HepG2 (cell line): ENCODE results near the gene SAMM50. TPM values are rescaled to one million over a fixed set of nuclear protein-coding genes. Genes with fewer than 3 reads are reported as not detected.

Experiments used
- ATAC-seq: fragments of 200-7000 bp; cut with Tn5 transposase; 3 replicates; pipeline ENCODE4 v1.9.1; 2020; ENCODE audit warnings: mild to moderate bottlenecking, moderate library complexity
- BruUV-seq: library from RNA; stranded (reverse); fragments of 400-500 nt; replicated peaks from 2 replicates; lab custom pipeline; 2021; lab: Mats Ljungman, UMichigan
- CTCF ChIA-PET: fragments of 300-600 bp; formaldehyde crosslinking; extraction: SDS; loops from one replicate; lab custom pipeline; 2021; ENCODE audit warnings: low total read pairs, inconsistent platforms, low intra/inter-chr PET ratio; lab: Yijun Ruan, JAX
- POLR2A ChIA-PET: fragments of 350-600 bp; sonication (Branson Sonifier 250); formaldehyde crosslinking; loops from one replicate; lab custom pipeline; 2020; ENCODE audit warnings: antibody characterized with exemption, inconsistent platforms; lab: Yijun Ruan, JAX
- DNase-seq: peaks from one replicate; pipeline ENCODE4 v3.0.0-alpha.2; 2015; ENCODE audit warnings: low spot score
- FAIRE-seq: peaks from 3 replicates; lab custom pipeline; 2011; peaks lifted over from hg19 to GRCh38; lab: Jason Lieb, UNC
- H2AFZ ChIP-seq: one replicate; pipeline ENCODE4 v1.6.1; 2011; ENCODE audit warnings: low read length, inconsistent platforms
- H3K27ac ChIP-seq: fragments of 300-600 bp; 3 replicates; pipeline ENCODE4 v1.8.0; 2011; ENCODE audit warnings: mixed run types, mild to moderate bottlenecking, mixed read lengths, low read length, inconsistent platforms; ENCODE audit not compliant: insufficient read depth; ENCODE audit errors: extremely low read length
- H3K27me3 ChIP-seq, 2 experiments: fragments of 200-600 bp in 1 of 2; 2 replicates in 1 of 2; 3 replicates in 1 of 2; pipeline versions ENCODE4 v1.6.0 to v1.8.0; 2011; ENCODE audit warnings: low read length in 2 of 2, mild to moderate bottlenecking in 2 of 2, moderate library complexity in 2 of 2, inconsistent platforms in 1 of 2; ENCODE audit not compliant: insufficient read depth in 2 of 2, control insufficient read depth in 1 of 2
- H3K36me3 ChIP-seq, 2 experiments: fragments of 200-600 bp in 1 of 2; replicated peaks in 1 of 2; 2 replicates in 1 of 2; 3 replicates in 1 of 2; pipeline versions ENCODE4 v1.5.1 to v1.8.0; 2011; ENCODE audit warnings: low read length in 2 of 2, inconsistent platforms in 1 of 2; ENCODE audit not compliant: insufficient read depth in 2 of 2, control insufficient read depth in 1 of 2
- H3K4me1 ChIP-seq: 2 replicates; pipeline ENCODE4 v1.5.1; 2012; ENCODE audit warnings: low read length, inconsistent platforms; ENCODE audit not compliant: insufficient read depth
- H3K4me2 ChIP-seq: 2 replicates; pipeline ENCODE4 v1.6.0; 2011; ENCODE audit warnings: low read depth, low read length, inconsistent platforms
- H3K4me3 ChIP-seq, 3 experiments: fragments of 200-600 bp in 1 of 3; sonication (generic), shearing (Covaris generic) in 1 of 3; replicated peaks in 1 of 3; 2 replicates each; pipeline ENCODE4 v1.5.1; 2011 to 2016; ENCODE audit warnings: low read length in 3 of 3, inconsistent platforms in 2 of 3, low read depth in 2 of 3, mild to moderate bottlenecking in 2 of 3, control low read depth in 1 of 3, mixed read lengths in 1 of 3; ENCODE audit not compliant: insufficient read depth in 1 of 3
- H3K79me2 ChIP-seq: one replicate; pipeline ENCODE4 v1.6.1; 2011; ENCODE audit warnings: low read length, inconsistent platforms; ENCODE audit not compliant: insufficient read depth
- H3K9ac ChIP-seq: 2 replicates; pipeline ENCODE4 v1.6.0; 2011; ENCODE audit warnings: mild to moderate bottlenecking, low read depth, low read length, inconsistent platforms; ENCODE audit not compliant: insufficient read depth
- H3K9me3 ChIP-seq: 2 replicates; pipeline ENCODE4 v1.5.1; 2012; ENCODE audit warnings: mild to moderate bottlenecking, low read length
- H4K20me1 ChIP-seq: 2 replicates; pipeline ENCODE4 v1.6.0; 2011; ENCODE audit warnings: inconsistent platforms, mild to moderate bottlenecking, low read length, moderate library complexity; ENCODE audit not compliant: insufficient read depth
- EHMT2 ChIP-seq: fragments of 200-600 bp; sonication (generic); IDR thresholded peaks from 2 replicates; pipeline ENCODE4 v1.7.0; 2017; ENCODE audit warnings: antibody characterized with exemption, low read depth, low read length, borderline replicate concordance
- FOSL1 ChIP-seq: sonication (generic); formaldehyde crosslinking; IDR thresholded peaks from 2 replicates; pipeline ENCODE4 v1.9.0; 2021; ENCODE audit warnings: missing genetic modification reagents, borderline replicate concordance
- GZF1 ChIP-seq: sonication (generic); formaldehyde crosslinking; IDR thresholded peaks from 2 replicates; pipeline ENCODE4 v1.5.1; 2020; ENCODE audit warnings: mild to moderate bottlenecking, missing genetic modification reagents
- HBP1 ChIP-seq: IDR thresholded peaks from 2 replicates; pipeline ENCODE4 v1.6.1; 2016; ENCODE audit warnings: low read depth, control low read depth
- NCOA2 ChIP-seq: sonication (generic); formaldehyde crosslinking; IDR thresholded peaks from 2 replicates; pipeline ENCODE4 v1.8.0; 2022; ENCODE audit warnings: inconsistent platforms
- PHF21A ChIP-seq: sonication (generic); formaldehyde crosslinking; IDR thresholded peaks from 2 replicates; pipeline ENCODE4 v1.5.0; 2020; ENCODE audit warnings: mild to moderate bottlenecking, missing genetic modification reagents
- PRDM4 ChIP-seq: sonication (generic); formaldehyde crosslinking; IDR thresholded peaks from 2 replicates; pipeline ENCODE4 v1.9.0; 2021; ENCODE audit warnings: missing genetic modification reagents, borderline replicate concordance
- RAD51 ChIP-seq: fragments of 450-650 bp; IDR thresholded peaks from 2 replicates; pipeline ENCODE4 v1.6.1; 2016; ENCODE audit warnings: borderline replicate concordance
- ZBED4 ChIP-seq: sonication (generic); formaldehyde crosslinking; IDR thresholded peaks from 2 replicates; pipeline ENCODE4 v1.4.0; 2020; ENCODE audit warnings: missing genetic modification reagents, borderline replicate concordance
- ZBTB21 ChIP-seq: sonication (generic); formaldehyde crosslinking; IDR thresholded peaks from 2 replicates; pipeline ENCODE4 v1.4.0; 2020; ENCODE audit warnings: missing genetic modification reagents
- ZNF691 ChIP-seq: sonication (generic); formaldehyde crosslinking; IDR thresholded peaks from 2 replicates; pipeline ENCODE4 v1.4.0; 2020; ENCODE audit warnings: missing genetic modification reagents, low read depth, mild to moderate bottlenecking, borderline replicate concordance
- ZNF761 ChIP-seq: sonication (generic); formaldehyde crosslinking; conservative IDR thresholded peaks from 2 replicates; pipeline ENCODE4 v1.4.0; 2020; ENCODE audit warnings: mild to moderate bottlenecking, missing genetic modification reagents
- WGBS: methylation state at CpG from one replicate; pipeline ENCODE4 v1.1.6; 2017; ENCODE audit warnings: low lambda C conversion rate; 5-methylcytosine and 5-hydroxymethylcytosine counted together
- in situ Hi-C: cut with HindIII; loops from 2 replicates; pipeline ENCODE4 v1.10.0; 2017; ENCODE audit warnings: low pct_unique_long_range_greater_than_20kb; ENCODE audit not compliant: extremely low pct_ligation_motif_present
- intact Hi-C: fragments of 100-400 bp; cut with micrococcal nuclease; formaldehyde crosslinking; loops from one replicate; pipeline ENCODE4 v1.10.0; 2022; ENCODE audit not compliant: unreplicated experiment
- polyA plus RNA-seq, 8 experiments: library from polyadenylated mRNA; depleted of rRNA in 3 of 8; stranded (reverse) in 7 of 8; unstranded in 1 of 8; fragments of >200 nt; fragmentation: Illumina TruSeq in 4 of 8; extraction: Trizol in 4 of 8; gene quantifications; 2 replicates each; pipeline versions ENCODE4 v1.2.1 to v1.2.3, GENCODE V29; 2011 to 2016; ENCODE audit warnings: low read depth in 4 of 8, missing spikeins in 1 of 8, mixed read lengths in 1 of 8; ENCODE audit not compliant: insufficient read depth in 1 of 8
- total RNA-seq, 5 experiments: library from RNA; depleted of rRNA; stranded (reverse); fragments of >200 nt; fragmentation: Illumina TruSeq; extraction: Trizol; gene quantifications; 2 replicates each; pipeline ENCODE4 v1.2.3, GENCODE V29; 2016; ENCODE audit warnings: low read depth in 1 of 5

SAMM50 gene
- total and polyA plus RNA-seq, 2 of the 13 experiments (the other 11 are each of a cell fraction or from before 2014, with no cell fraction given): 34.7 to 63.4 TPM

GRCh38 chr22:43996170-43996980 is 41.1 kb downstream of the SAMM50 start (continued):
- TF ChIP-seq HBP1 (no peak), ZNF691 (CRISPR knock-in tag) (no peak), ZBTB21 (CRISPR knock-in tag) (no peak)

GRCh38 chr22:43996981-43997265 is 41.7 kb downstream of the SAMM50 start:
- H3K4me1 ChIP-seq: peaks cover 23% of the 10 kb centered on the region
- H3K4me2 ChIP-seq: no peak overlapping the region
- no peak for ATAC-seq
- 99% methylated on average over 6 of the region's 8 CpGs for WGBS
- no peak for TF ChIP-seq PRDM4
- TF ChIP-seq NCOA2 (CRISPR knock-in tag): no peak
- TF ChIP-seq FOSL1 (CRISPR knock-in tag): no peak
- TF ChIP-seq EHMT2: no peak
- no peak for TF ChIP-seq ZBED4 (CRISPR knock-in tag)
- no peak for TF ChIP-seq GZF1
- no peak for TF ChIP-seq RAD51
- TF ChIP-seq PHF21A (CRISPR knock-in tag): no peak
- TF ChIP-seq ZNF761 (CRISPR knock-in tag): no peak
- TF ChIP-seq, all 625 proteins: peak for 0
- intact Hi-C loops: no loop called here
- Histone ChIP-seq H4K20me1 (peaks cover 4% of the 10 kb centered on the region; the same call in 1 of the 2 replicates), H3K79me2 (no peaks in the 10 kb centered on the region), H3K9ac (no peak overlapping the region), H3K27ac (no peak overlapping the region), H3K27me3 (no peaks in the 10 kb centered on the region), H3K9me3 (no peaks in the 10 kb centered on the region), H3K36me3 (peaks cover 26 to 72% of the 10 kb centered on the region in 2 experiments), H3K4me3 (no peak overlapping the region), H2AFZ (no peak overlapping the region)
- ChIA-PET CTCF (no interaction called here), POLR2A (no interaction called here)
- no peak for FAIRE-seq
- no peak for DNase-seq
- no TSS peak for BruUV-seq
- in situ Hi-C loops: loop anchor here (5.0 kb wide), 1 partner anchor 90 kb away; no protein-coding TSS in a partner anchor
